Fibroblast of peridontal ligament (primary cell): ENCODE measurements around the gene CDKN2D.

Source experiments
- DNase-seq: peaks from one replicate; pipeline ENCODE4 v3.0.0-alpha.2; 2010; ENCODE audit errors: extremely low read depth

CDKN2D gene

DNA sequence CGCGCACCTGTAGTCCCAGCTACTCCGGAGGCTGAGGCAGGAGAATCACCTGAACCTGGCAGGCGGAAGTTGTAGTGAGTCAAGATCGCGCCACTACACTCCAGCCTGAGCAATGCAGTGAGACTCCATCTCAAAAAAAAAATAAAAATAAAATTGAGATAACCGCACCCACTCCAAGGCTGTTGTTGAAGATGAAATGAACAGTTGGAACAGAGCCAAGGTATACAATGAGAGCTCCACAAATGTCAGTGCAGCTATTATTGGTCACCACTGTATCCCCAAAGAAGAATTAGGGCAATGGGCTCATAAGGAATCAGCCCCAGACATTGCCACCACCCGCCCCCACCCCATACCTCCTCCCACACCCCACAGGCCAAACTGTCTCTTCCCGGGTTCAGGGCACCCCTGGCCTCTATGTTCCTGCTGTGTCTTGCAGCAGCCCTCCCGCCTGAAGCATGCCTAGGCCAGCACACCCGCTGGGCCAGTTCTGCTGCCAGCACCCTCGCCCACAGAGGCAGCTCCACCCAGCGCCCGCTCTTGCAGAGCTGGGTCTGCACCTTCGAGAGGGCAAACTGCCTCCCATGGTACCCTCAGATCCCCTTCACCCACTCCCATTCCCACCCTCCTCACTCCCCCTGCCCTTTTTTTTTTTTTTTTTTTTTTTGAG lies 48.0 kb downstream of the CDKN2D start:
- DNase-seq, result no peak

GRCh38 chr19:10519421-10519820 lies 49.4 kb downstream of the CDKN2D start:
- no peak for DNase-seq

- no peak for DNase-seq
These were observed 50.1 kb downstream of the CDKN2D start for GRCh38 chr19:10518444-10519361.

GRCh38 chr19:10517760-10518443 lies 50.9 kb downstream of the CDKN2D start:
- DNase-seq, result peak; percentile 18

- no peak for DNase-seq
These were observed 51.4 kb downstream of the CDKN2D start, which contains the start of gene S1PR5 for GRCh38 chr19:10517361-10517759. TSS of gene S1PR5 (minus strand) at chr19:10517447. CDS start at chr19:10515011, 2,436 bp downstream.

DNA sequence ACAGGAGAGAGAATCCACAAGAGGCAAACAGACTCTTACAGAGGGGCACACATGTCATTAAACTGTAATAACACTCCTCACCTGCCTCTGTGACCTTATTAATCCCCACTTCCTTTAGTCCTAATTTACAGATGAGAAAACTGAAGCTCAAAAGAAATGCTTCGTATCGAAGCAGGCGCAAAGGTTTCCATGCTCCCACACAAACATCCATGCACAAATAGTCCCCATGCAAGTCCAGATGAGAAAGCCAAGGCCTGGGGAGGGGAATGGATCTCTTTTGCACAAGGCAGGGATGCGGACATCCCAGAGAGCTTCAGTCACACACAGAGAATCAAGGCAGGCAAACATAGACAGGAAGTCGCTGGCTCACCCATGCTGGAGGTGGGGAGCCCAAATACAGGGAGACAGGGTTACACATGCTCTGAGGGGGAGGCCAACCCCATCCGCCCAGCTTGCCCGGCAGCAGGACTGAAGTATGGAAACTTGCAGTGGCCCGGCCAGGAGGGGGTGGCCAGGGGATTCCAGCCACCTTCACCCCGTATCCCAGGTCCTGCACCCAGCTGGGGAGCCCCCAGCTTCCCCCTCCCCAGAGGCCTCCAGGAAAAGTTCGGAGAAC lies 52.0 kb downstream of the CDKN2D start:
- no peak for DNase-seq
